ENCODE data around the gene DSC1. TPM values are rescaled to one million over a fixed set of nuclear protein-coding genes. Genes with fewer than 3 reads are reported as not detected.

Gene DSC1
- total RNA-seq, 2 experiments from 2014 or later = 1.6 to 1.7 TPM

DNA sequence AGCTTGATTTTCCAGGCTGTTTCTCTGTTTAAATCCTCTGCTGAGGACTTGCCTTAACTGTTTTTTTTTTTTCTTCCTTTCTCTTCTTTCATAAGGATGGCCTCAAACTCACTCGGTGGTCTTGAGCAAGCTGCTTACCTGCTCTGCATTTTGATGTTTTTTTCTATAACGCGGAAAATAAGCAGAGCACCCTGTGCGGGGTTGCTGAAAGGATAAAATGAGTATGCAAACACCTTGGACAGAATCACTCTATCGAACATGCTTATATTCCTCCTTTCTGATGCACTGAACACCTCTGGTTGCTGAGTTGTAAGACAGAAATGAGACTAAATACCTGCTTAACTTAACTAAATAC lies 41.1 kb upstream of the DSC1 start:
- DNase-seq = no peak
- Mint-ChIP-seq H3K4me3 (no peak overlapping the region), H3K9me3 (peaks cover 2% of the 10 kb centered on the region), H3K4me1 (ENCODE audit: low read depth) (no peaks in the 10 kb centered on the region), H3K36me3 (ENCODE audit: low read depth) (no peaks in the 10 kb centered on the region), H3K27ac (no peak overlapping the region), H3K27me3 (peaks cover 9% of the 10 kb centered on the region)
- H3K36me3 ChIP-seq (ENCODE audit: insufficient read depth, low read length) = no peaks in the 10 kb centered on the region
- no peak for ATAC-seq (ENCODE audit: poor library complexity)
- peaks cover 0 to 8% of the 10 kb centered on the region in 2 experiments for H3K9me3 ChIP-seq (ENCODE audit: control insufficient read depth in 1 of 2, insufficient read depth in 1 of 2, low read length in 2 of 2)
- no peaks in the 10 kb centered on the region for H3K27me3 ChIP-seq (ENCODE audit: control insufficient read depth in 1 of 2, insufficient read depth in 2 of 2, low read length in 2 of 2)
- intact Hi-C loops (cut with DNase I, micrococcal nuclease) = no loop called here
- ChIA-PET POLR2A (no interaction called here), CTCF (no interaction called here)
- H3K27ac ChIP-seq (ENCODE audit: low read depth in 1 of 2, low read length in 2 of 2) = no peak overlapping the region
- no peak overlapping the region for H3K4me3 ChIP-seq (ENCODE audit: low read length)
- TF ChIP-seq CTCF (IDR thresholded peaks at IDR 0.05) = no peak
- no peaks in the 10 kb centered on the region for H3K4me1 ChIP-seq (ENCODE audit: insufficient read depth, low read length)

GRCh38 chr18:31203096-31203793 lies 40.6 kb upstream of the DSC1 start:
- Mint-ChIP-seq H3K4me3 (no peak overlapping the region), H3K27ac (no peak overlapping the region), H3K36me3 (ENCODE audit: low read depth) (no peaks in the 10 kb centered on the region), H3K9me3 (peaks cover 2% of the 10 kb centered on the region), H3K27me3 (peaks cover 9% of the 10 kb centered on the region), H3K4me1 (ENCODE audit: low read depth) (no peaks in the 10 kb centered on the region)
- TF ChIP-seq CTCF (IDR thresholded peaks at IDR 0.05) = no peak
- Histone ChIP-seq H3K36me3 (ENCODE audit: insufficient read depth, low read length) (no peaks in the 10 kb centered on the region), H3K4me1 (ENCODE audit: insufficient read depth, low read length) (no peaks in the 10 kb centered on the region), H3K27me3 (ENCODE audit: control insufficient read depth in 1 of 2, insufficient read depth in 2 of 2, low read length in 2 of 2) (no peaks in the 10 kb centered on the region), H3K27ac (ENCODE audit: low read depth in 1 of 2, low read length in 2 of 2) (no peak overlapping the region), H3K9me3 (ENCODE audit: control insufficient read depth in 1 of 2, insufficient read depth in 1 of 2, low read length in 2 of 2) (peaks cover 0 to 8% of the 10 kb centered on the region in 2 experiments), H3K4me3 (ENCODE audit: low read length) (no peak overlapping the region)
- ChIA-PET POLR2A (interaction anchor here (0.6 kb wide), 1 partner anchor 88 kb away, joined by 3 read pairs; no protein-coding TSS in a partner anchor), CTCF (no interaction called here)
- peak in 2 of 14 experiments; percentile 16 to 23 for DNase-seq
- no peak for ATAC-seq (ENCODE audit: poor library complexity)
- intact Hi-C loops (cut with DNase I, micrococcal nuclease) = no loop called here

DNA sequence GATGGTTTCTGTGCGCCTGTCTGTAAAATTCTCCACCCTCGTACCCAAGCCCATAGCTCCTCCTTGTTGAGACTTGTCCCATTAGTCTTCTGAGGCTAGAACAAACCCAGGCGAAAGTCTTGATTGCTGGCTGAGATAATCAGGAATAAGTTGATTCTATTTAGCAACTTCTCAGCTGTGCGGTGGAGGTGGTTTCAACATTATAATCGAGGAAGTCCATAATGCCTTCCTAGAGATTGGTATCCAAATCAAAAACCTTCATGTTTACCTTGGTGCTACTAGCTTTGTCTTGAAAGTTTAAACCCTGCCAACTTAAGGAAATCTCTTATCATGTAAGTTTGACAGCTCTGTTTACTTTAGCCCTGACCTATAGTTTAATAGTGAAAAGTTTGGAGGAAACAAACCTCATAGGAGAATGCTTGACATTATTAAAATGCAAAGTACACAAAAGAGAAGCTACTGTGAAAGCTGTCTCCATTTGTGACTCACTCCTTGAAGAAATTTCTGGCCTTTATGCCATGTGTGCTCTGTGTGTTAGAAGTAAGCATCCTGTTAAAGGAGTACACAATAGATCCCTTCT lies 36.6 kb upstream of the DSC1 start:
- Histone ChIP-seq H3K27me3 (ENCODE audit: control insufficient read depth in 1 of 2, insufficient read depth in 2 of 2, low read length in 2 of 2) (no peaks in the 10 kb centered on the region), H3K9me3 (ENCODE audit: control insufficient read depth in 1 of 2, insufficient read depth in 1 of 2, low read length in 2 of 2) (peaks cover 0 to 8% of the 10 kb centered on the region in 2 experiments), H3K4me3 (ENCODE audit: low read length) (no peak overlapping the region), H3K27ac (ENCODE audit: low read depth in 1 of 2, low read length in 2 of 2) (no peak overlapping the region), H3K36me3 (ENCODE audit: insufficient read depth, low read length) (no peaks in the 10 kb centered on the region), H3K4me1 (ENCODE audit: insufficient read depth, low read length) (no peaks in the 10 kb centered on the region)
- H3K9me3 Mint-ChIP-seq = peaks cover 5% of the 10 kb centered on the region
- POLR2A ChIA-PET = no interaction called here
- no peaks in the 10 kb centered on the region for H3K4me1 Mint-ChIP-seq (ENCODE audit: low read depth)
- ATAC-seq (ENCODE audit: poor library complexity) (no peak), DNase-seq (no peak)
- H3K27me3 Mint-ChIP-seq = no peaks in the 10 kb centered on the region
- CTCF ChIA-PET = no interaction called here
- TF ChIP-seq CTCF (IDR thresholded peaks at IDR 0.05) = no peak
- no peak overlapping the region for H3K27ac Mint-ChIP-seq
- no peaks in the 10 kb centered on the region for H3K36me3 Mint-ChIP-seq (ENCODE audit: low read depth)
- intact Hi-C loops (cut with DNase I, micrococcal nuclease) = no loop called here
- H3K4me3 Mint-ChIP-seq = no peak overlapping the region

Data from CD4-positive, alpha-beta T cell (primary cell).